ENCODE data around the gene ZNF580.

ZNF580 gene

DNA sequence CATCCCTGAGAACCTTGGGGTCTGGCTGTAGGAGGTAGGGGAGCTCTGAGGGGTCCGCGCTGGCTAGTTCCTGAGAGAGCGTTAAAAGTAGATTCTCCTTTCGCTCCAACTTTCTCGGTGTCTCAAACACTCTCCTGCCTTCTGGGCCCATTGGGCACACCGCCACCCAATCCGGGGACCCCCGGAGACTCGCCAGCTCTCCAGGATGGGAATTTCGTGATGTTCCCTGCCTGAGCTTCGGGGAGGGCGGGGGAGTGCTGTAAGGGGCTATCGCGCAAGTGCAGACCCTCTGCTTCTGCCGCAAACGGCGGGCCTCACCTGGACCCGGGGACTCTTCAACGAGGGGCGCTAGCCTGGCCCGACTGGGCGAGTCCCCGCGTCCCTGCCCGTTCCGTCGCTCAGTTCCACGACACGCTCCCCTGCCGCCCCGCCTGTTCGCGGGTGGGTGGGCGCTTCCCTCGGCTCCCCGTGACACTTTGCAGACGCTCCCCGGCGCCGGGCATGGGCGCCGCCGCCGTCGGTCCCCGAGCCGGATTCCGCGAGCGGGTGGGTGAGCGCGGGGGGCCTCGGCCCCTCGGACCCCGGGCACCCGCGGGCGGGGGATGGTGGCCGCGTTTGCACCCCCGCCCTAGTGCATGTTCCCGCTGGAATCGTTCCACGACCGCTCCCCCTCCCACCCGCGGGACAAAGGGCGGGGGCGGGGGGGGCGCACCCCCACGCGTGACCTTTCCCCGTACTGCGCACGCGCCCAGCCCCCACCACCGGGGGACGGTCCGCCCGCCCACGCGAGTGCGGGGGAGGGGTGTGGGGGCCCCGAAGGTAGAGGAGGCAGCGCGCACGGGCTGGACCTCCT, 7.2 kb downstream of the ZNF580 start, which contains the start of gene CCDC106:
Gene CCDC106 (plus strand): TSS at position 481 of the 853 bp plus-strand sequence. CDS start 835 bp downstream, outside the sequence.
- peak; percentile 70 to 83 for DNase-seq

DNA sequence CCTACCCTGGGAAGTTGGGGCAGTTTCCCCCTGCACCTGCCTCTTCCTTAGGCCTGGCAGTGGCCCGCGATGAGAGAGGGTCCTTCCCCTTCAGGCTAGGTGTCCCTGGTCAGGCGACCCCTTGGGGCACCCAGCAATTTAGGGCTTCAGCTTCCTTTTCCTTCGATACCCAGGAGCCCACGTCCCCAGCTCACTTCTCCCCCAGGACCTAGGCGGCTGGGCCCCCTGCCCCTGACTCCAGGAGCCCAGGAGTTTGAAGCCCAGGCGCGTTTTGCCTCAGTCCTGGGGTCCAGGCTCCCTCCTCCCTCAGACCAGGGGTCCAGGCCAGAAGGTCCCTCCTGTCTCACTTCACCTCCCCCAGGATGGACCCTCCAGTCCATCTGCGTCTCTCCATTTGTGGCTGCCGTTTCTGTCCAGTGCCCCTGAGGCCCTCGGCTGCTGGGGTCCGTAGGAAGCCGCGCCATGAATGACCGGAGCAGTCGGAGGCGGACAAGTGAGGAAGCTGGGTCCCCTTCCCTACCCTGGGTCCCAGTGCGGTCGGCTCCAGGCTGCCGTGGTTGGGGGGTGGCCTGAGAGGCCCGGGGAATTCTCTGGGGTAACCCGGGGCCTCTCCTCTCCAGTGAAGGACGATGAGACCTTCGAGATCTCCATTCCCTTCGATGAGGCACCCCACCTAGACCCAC, 7.9 kb downstream of the ZNF580 start:
- DNase-seq = no peak

DNA sequence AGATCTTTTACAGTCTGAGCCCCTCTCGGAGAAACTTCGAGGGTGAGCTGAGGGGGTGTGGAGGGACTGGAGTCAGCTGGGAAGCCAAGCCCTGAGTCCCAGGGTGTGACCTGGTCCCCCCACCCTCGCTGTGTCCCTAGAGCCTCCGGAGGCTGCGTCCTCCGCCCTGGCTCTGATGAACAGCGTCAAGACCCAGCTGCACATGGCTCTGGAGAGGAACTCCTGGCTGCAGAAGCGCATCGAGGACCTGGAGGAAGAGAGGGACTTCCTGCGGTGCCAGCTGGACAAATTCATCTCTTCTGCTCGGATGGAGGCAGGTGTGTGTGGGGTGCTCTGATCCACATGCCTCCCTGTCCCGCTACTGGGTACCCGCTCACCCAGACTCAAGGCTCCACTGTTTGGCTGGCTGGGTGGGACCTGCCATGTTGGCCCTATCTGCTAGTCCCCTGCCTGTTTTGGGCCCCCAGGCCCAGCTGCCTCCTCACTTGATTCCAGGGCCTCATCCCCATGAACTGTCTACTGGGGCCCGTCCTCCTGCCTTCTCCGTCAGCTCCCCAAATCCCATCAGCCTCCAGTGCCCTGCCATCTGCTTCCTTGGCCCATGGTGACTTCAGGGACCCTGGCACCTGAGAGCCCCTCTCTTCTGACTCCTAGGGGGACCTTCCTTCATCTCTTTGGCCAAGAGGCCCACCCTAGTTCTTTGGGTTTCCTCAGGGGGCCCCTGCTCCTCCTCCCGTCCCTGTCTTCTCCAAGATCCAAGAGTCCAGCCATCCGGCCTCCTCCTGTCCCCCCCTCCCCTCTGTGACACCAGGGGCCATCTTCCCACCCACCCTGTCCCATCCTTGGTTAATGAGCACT, 8.7 kb downstream of the ZNF580 start:
- DNase-seq = peak in 1 of 2 experiments; percentile 37

DNA sequence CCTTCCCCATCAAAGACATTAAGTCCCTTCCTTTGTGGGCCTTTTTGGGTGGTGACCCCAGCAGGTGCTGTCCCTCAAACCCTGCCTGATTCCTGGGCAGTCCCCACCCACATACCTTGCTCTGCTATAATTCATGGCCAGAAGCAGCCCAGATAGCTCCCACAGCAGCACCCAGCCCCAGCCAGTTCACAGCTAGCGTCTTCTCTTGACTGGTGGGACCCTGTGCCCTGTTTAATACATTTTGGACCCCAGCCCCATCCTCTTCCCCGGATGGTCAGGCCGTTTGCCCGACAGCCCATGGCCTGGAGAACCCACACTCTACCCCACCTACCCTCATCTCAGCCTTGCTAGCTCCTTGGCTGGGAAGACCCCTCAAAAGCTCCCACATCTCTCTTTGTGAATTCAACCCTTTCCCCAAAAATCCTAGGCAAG, 9.3 kb downstream of the ZNF580 start:
- DNase-seq = no peak

DNA sequence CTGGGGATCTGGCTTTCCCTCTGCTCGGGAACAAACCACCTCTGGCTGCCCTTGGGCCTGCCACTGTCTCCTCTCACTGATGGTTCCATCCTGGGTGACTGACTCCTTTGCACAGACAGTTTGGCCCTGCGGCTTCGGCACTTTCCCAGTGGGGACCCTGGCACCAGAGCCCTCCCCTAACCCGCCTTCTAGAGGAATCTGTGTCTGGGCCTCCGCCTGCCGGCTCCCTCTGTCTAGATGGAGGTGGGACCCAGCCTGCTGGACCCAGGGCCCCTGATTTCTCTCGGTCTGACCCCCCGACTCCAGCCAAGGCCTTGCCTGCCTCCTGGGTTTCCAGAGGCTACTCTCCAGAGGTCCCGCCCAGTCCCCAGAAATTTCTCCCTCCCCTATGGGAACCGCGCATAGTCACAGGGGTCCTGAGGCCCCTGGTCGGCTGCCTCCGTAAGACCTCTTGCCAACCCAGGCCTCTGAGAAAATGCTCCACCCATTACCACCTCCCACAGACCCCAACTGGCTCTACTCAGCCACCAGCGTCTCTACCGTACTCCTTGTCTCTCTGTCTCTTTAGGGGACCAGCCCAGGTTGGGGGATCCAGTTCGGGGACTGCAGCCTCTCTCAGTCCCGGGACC, 9.9 kb downstream of the ZNF580 start:
- no peak for DNase-seq

DNA sequence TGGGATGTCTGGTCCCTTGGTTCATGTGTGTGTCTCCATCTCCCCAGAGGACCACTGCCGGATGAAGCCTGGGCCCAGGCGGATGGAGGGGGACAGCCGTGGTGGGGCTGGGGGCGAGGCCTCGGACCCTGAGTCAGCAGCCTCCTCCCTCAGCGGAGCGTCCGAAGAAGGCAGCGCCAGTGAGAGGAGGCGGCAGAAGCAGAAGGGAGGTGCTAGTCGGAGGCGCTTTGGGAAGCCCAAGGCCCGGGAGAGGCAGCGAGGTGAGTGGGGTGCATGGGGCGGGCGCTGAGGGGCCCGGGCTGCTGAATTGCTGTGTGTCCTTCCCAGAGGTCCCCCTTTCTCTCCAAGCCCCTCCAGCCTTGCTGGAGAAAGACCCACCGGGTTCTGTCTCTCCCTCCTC, 10.4 kb downstream of the ZNF580 start:
- no peak for DNase-seq

DNA sequence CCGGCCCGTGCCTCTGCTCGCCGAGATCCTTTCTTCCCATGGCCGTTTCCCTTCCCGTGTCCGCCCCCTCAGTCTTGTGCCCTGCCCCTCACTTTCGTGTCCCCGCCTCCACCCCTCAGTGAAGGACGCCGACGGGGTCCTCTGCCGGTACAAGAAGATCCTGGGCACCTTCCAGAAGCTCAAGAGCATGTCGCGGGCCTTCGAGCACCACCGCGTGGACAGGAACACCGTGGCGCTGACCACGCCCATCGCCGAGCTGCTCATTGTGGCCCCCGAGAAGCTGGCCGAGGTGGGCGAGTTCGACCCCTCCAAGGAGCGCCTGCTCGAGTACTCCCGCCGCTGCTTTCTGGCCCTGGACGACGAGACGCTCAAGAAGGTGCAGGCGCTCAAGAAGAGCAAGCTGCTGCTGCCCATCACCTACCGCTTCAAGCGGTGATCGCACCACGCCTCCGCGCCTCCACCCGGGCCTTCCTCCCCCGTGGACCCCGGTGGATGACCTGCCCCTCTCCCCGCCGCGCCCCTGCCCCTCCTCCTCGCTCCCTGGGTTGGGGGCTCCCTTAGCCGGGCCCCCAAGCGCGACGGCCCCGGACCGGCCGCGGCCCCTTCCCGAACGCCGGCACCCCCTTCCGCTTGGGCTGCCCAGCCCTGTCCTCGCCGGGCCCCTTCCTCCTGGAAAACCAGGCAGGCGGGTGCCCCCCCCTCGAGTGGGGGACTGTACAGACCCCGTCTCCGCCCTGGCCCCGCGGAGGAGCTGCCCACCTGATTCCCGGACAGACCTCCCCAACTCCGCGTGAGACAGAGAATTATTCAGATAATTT, 11.7 kb downstream of the ZNF580 start:
- no peak for DNase-seq

DNA sequence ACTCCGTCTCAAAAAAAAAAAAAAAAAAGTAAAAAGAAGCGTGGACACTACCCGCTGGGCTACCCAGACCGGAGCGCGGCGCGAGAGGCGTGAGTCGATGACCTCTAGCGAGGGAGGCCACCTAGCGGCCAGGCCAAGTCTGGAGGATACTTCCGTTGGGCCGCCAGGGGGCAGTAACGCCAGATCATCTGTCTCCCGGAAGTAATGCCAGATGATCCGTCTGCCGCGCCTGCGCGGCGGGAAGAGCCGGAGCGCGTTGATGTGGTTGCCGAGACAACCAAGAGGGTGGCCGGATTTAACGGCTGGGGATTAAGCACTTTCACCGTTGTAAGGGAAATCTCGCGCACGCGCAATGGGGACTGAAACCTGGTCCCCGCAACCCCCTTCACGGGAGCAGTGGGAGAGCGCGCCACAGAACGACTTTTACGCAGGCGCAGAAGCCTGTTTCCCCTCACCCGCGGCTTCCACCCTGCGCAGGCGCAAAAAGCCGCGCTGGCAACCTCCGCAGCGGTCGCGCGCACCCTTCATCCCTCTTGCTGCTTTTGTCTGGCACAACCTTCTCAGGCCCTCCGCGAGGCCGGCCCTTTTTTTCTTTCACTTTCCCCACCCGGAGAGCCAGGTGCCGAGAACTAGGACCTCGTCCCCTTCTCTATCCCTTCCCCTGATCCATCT, 13.0 kb downstream of the ZNF580 start:
- peak; percentile 98 to 99 for DNase-seq

DNA sequence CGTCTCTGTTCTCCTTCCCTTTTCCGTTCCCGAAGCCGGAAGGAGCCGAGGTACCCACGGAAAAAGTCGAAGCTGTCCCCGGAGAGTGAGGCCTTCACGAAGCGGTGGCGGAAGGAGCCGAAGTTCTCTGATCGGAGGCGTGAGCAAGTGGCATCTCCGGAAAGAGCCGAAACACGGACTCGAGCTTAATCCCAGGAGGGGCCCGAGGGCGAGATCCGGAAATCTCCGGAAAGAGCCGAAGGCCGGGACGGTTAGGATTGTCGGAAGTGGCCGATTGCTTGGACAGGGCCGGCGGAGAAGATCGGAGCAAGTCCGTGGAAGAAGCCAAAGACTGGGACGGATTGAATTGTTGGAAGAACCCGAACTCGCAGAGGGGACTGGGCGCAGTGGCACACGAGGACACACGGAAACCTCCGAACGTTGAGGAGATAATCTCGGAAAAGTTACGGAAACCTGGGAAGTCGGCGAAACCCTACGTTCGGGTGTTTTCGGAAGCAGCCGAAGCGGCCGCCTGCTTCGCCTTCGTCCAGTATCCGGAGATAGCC, 13.6 kb downstream of the ZNF580 start:
- peak; percentile 98 for DNase-seq

DNA sequence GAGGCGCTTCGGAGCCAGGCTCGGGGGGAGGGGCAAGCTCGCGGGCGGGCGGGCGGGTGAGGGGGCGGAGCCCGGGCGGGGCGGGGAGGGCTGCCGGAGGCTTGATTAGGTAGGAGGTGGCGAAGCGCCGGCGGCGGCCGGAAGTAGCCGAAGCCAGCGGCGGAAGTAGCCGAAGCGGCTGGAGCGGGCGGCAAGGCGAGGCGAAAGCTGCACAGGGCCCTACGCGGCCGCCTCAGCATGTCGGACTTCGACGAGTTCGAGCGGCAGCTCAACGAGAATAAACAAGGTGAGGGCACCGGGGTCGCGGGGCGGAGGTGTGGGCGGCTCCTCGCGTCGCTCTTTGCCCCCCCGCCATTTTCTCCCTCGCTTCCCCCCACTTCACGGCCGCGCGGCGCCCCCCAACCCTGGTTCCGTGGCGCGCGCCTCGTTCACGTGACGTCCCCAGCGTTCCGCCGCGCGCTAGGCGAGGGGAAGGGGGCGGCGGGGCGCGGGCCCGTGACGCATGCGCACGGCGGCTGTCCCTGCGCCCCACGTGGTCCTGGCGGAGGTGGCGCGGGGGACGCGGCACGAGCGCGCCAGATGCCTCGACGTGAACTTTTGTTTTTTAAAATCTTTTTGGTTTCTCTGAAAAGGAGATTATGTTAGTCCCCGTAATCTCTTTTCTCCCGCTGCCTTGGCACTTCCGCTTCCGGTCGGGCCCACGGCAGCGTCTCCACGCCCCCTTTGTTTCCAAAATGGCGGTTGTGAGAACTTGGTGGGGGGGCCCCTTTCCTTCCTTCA, 14.3 kb downstream of the ZNF580 start, which contains the start of gene U2AF2:
Gene U2AF2 (plus strand): TSS at position 168 of the 780 bp plus-strand sequence. CDS start 70 bp downstream, at position 238.
- peak; percentile 89 to 94 for DNase-seq

DNA sequence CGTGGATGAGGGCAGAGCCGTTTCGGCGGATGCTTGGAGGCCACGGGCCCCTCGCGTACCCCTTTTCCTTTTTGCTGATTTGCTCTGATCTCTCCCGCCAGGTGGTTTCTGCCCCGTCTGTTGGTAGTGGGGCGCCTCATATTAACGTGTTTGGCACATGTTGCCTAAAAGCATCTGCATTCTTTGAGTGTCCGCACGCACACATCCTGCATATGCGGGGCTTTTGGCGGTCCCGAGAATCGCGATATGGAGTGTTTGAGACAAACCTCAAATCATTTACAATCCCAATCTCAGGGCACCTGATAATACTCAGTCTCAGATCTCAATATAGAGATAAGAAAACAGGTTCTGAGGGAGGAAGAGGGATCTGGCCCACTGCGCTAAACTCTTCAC, 14.8 kb downstream of the ZNF580 start:
- DNase-seq = no peak

DNA sequence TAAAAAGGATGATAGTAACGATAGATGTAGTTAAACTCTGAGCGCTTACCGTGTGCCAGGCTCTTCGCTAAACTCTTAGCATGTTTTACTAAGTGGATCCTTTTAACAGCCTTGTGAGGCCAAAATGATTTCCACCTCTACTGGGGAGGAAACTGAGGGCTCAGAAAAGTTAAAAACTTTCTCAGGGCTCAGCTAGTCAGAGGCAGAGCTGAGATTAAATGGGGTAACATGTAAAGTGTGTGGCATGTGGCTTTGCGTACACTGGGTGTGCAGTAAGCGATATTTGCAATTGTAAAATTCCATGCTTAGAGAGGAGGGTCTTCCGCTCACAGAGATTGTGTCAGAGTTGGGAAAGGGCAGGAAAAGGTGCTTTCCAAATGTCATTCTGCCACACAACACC, 15.8 kb downstream of the ZNF580 start:
- DNase-seq = no peak

DNA sequence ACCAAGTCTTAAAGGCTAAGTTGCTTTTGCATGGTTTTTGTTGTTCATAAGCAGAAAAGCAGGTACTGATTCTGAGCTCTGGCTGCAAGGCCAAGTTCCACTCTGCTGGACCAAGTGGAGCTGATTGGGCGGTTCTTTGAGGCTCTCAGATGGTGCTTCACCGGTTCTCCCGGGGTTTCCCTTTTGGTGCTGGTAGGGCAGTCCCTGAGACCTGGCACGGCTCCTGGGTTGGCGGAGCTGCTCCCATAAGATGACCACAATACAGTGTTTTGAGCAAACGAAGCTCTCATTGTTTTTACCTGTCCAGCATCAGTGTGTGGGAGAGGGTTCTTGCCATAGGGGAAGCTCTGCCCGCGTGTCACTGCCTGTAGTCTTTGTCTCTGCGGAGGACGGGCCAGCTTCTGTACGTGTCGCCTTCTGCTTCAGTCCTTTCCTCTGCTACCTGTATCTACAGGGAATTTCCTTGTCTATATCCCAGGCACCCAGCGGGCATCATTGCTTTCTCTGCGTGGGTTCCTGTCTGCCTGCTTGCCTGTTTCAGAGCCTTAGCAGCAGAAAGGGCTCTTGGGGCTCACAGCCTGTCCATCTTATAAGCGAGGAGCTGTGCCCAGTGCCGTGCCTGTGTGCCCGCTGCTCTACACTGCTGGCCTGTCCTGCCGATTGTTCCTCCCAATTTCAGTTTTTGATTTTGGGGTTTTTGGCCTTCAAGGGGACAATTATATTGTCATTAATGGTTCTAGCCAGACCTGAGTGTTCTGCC, 16.4 kb downstream of the ZNF580 start:
- no peak for DNase-seq

DNA sequence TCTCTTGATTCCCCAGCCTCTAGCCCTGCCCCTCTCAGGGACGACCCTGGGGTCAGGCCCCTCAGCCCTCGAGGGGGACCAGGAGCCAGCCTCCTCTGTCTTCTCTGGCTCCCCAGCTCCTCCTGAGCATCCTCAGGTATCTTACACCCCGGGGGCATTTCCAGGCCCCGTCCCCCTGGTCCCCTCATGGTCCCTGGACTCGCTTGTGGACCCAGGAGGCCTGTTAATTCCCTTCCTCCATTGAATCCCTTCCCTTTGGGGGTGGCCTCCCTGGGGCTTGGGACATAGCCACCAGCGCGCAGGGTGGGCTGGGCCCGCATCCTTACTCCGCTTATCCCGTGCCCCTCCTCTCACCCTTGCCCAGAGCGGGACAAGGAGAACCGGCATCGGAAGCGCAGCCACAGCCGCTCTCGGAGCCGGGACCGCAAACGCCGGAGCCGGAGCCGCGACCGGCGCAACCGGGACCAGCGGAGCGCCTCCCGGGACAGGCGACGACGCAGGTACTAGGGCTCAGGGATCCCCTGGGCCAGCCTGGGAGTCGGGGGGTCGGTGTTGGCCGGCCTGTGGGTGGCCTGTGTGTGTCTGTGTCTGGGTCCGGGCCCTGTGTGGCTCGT, 18.2 kb downstream of the ZNF580 start:
- DNase-seq = no peak

DNA sequence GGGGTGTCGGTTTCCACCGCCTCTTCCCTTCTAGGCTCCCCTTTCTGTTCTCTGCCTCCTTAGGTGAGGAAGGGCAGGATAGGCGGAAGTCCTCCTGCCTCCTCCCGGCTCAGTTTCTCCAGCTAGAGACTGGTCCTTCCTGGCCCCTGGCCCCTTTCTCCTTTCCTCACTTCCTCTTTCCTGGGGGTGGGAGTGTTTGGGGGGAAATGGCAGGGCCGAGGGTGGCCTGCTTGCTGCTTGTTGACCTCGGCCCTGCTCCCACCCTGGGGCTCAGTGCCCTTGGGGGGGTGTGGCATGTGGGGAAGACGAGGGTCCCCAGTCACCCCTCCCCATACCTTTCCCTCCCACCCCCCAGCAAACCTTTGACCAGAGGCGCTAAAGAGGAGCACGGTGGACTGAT, 19.0 kb downstream of the ZNF580 start:
- no peak for DNase-seq

DNA sequence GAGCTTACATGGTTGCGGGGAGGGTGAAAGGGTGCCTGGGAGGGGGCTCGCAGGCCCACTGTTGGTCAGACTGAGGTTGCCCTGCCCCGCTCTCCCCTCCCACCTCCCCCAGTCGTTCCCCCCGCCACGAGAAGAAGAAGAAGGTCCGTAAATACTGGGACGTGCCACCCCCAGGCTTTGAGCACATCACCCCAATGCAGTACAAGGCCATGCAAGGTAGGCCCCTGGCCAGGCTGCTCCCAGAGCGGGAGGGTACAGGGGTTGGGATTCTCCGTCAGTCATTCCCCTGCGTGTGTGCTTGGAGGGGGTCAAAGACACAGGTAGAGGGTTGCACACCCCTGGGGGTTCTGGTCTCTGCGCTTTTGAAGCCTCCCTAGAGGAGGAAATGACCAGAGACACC, 19.6 kb downstream of the ZNF580 start:
- no peak for DNase-seq

DNA sequence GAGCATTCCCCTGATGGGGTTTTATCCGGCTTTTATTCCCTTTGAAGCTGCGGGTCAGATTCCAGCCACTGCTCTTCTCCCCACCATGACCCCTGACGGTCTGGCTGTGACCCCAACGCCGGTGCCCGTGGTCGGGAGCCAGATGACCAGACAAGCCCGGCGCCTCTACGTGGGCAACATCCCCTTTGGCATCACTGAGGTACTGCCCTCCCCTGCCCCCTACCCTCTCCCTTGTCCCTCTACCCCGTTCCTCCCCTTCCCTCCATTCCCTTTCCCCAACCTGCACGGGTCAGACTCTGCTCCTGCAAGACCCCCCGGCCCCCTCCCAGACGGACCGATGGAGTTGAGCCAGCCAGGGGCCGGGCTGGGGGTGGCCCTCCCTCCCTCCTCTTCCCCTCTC, 20.2 kb downstream of the ZNF580 start:
- DNase-seq = no peak

DNA sequence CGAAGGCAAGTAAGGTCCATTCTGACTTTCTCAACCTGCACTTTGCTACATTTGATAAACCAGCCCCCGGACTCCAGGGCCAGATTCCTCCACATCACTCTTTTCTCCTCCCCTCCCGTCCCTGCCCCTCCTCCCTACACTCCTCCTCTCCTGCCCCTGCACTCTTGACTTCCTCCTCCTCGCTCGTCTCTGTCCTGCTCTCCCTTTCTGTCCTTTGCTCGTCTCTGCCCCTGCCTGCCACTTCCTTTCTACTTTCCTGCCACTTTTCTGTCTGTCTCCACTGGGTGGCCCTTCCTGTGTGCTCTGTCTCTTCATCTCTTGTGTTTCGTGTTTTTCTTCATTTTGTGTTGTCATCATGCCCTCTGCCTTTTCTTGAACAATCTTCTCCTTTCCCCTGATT, 21.0 kb downstream of the ZNF580 start:
- DNase-seq = no peak
